HG03025 (cell line): ENCODE results near the gene SLC38A6.

ENCODE experiments used
- ATAC-seq: cut with Tn5 transposase; IDR thresholded peaks from one replicate; pipeline ENCODE4 v1.9.1; 2021; ENCODE audit warnings: mild to moderate bottlenecking, moderate library complexity; ENCODE audit not compliant: unreplicated experiment, low FRiP score

The SLC38A6 gene

DNA sequence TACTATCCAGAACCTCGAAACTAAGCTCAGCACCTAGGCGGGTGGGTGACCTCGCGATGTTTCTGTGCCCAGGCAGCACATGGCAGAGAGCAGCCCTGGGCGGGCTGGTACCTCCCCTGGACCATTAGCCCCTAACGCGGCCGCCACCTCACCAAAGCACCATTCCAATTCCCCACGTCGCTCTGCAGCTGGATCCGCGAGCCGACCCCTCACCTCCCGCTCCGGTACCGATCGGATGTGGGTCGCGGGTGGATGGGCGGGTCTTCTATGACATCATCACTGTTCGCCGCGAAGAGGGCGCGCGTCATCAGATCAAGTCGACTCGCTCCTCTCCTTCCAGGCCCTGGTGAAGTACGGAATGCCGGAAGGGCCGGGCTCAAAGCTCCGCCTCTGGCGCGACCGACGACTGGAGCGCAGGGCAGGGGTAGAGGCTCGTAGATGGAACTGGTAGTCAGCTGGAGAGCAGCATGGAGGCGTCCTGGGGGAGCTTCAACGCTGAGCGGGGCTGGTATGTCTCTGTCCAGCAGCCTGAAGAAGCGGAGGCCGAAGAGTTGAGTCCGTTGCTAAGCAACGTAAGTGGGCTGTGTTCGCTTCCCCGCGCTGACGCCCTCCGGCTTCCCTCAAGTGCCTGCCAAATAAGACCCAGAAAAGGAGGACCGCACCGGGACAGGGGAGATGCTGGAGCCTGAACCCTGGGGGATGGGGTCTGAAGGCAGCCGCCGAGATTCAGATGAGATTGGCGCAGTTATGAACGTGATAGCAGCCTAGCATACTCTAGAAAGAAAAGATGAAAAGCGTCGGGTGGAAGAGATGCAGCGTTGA lies at the start of gene SLC38A6, which contains the start of gene TRMT5:
Gene SLC38A6, plus strand, starts transcription at position 435 of the 822 bp plus-strand sequence. Its CDS starts 33 bp downstream, at position 468.
Gene TRMT5, minus strand, starts transcription at position 269 of the 822 bp plus-strand sequence. Its CDS starts 106 bp downstream, at position 163.
- peak; percentile 94 for ATAC-seq

DNA sequence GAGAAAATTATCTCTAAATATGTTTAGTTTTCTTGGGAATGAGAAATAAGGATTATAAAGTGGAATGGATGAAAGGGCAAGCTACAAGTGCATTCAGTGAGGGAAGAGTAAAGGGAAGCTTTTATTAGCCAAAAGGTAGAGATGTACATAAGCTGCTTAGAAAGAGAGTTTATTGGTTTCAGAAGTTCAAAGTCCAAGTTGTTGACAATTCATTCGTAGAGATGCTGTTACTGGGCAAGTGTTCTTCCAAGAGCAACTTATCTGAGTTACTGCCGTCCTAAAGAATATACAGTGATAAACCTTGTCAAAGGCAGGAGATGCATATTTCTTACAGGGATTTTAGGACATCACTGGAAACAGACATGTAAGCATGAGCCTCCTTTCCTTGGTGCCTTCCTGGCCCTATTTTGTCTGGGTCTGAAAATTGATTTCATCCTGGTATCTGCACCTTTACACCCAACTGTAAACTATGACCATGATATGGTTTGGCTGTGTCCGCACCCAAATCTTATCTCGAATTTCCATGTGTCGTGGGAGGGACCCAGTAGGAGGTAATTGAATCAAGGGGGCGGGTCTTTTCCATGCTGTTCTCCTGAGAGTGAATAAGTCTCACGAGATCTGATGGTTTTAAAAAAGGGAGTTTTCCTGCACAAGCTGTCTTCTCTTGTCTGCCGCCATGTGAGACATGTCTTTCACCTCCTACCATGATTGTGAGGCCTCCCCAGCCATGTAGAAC lies 47.0 kb upstream of the SLC38A6 start:
- ATAC-seq, result no peak

DNA sequence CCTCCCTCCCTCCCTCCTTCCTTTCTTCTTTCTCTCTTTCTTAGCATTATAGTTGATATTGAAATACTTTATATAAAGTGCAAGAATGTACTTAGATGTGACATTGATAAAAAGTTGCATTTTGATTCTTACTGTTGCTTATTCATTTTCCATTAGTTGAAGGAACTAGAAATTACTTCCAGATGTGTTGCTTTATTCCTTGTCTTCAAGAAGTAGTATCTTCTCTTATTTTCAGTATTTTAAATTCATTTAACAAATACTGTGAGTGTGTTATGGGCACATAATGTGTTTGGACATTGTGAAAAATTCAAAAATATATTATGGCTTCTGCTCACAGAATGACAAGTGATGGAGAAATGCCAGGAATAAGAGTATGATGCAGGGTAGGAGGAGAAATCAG lies 45.7 kb upstream of the SLC38A6 start:
- no peak for ATAC-seq

DNA sequence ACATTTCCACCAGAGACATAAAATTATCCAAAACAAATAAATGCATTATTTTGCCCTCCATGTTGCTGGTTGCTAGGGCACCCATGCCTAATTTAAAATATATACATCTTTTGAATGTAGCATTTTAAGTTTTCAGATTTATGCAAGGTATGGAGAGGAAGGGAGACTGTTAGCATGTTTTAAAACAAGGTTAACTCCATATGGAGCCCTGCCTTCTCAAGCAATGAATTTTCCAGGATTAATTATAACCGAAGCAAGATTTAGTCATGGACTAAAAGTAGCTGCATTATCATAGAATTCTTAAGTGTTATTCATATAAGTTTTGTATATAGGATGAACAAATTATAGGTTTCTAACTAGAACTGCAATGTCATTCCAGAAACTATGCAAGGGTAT lies 37.4 kb upstream of the SLC38A6 start:
- ATAC-seq, result no peak

DNA sequence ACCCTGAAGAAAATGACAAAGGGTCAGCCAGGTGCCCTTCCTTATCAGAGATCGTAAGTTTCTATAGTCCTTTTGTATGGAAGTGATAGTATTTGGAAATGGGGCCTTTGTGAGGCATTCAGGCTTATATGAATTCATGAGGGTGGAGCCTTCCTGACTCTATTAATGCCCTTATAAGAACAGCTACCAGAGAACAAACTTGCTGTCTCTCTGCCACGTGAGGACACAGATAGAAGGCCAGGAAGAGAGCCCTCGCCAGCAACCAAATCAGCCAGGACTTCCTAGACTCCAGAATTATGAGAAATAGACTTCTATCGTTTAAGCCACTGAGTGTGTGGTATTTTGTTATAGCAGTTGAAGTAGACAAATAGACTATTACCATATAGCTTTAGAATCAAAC lies 36.8 kb upstream of the SLC38A6 start:
- no peak for ATAC-seq

DNA sequence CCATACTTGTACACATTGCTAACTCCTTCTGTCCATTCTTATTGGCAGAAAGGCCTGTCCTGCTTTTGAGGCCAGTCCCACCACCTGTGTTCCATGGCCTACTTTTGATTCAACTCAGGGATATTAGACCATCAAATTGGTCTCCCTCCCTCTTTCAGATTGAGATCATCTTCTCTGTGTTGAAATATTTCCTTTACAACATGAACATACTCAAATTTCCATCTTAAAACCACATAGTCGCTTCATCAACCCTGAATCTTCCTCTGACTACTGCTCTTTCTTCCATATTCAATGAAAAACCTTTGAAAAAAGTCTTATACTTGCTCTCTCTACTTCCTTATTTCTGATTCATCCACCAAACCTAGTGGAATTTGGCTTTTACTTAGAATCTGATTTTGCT lies 35.1 kb upstream of the SLC38A6 start:
- ATAC-seq, result no peak

DNA sequence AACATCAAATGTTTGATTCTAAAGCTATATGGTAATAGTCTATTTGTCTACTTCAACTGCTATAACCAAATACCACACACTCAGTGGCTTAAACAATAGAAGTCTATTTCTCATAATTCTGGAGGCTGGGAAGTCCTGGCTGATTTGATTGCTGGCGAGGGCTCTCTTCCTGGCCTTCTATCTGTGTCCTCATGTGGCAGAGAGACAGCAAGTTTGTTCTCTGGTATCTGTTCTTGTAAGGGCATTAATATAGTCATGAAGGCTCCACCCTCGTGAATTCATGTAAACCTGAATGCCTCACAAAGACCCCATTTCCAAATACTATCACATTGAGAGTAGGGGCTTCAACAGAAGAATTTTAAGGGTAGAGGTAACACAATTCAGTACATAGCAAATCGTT lies 34.3 kb upstream of the SLC38A6 start:
- no peak for ATAC-seq

DNA sequence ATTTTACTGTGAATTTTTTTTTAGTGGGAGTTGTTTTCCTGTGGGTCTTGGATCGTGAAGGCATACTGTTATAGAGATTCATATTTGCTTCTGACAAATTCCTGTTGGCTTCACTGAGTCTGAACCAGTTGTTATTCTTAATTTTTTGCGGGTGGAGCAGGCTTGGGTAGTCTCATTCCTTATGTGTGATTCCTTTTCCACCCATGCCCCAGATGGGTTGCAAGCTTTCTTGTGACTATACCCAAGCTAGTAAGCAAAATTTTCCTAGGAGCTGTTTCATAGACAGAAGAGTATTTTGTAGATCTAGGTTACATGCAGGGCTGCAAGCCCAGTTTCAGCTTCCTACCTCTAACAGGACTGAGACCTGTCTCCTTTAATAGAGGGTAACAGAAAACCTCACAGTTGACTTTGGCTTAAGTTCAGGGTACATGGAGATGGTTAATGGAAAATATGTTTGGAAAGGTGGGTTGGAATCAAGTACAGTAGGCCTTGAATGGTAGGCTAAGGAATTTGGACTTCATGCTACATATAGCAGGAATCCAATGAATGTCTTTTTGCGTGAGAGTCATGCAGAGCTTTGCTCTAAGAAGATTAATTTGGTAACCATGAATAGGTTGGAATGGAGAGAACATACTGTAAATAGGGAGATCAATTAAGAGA lies 29.1 kb upstream of the SLC38A6 start:
- no peak for ATAC-seq

DNA sequence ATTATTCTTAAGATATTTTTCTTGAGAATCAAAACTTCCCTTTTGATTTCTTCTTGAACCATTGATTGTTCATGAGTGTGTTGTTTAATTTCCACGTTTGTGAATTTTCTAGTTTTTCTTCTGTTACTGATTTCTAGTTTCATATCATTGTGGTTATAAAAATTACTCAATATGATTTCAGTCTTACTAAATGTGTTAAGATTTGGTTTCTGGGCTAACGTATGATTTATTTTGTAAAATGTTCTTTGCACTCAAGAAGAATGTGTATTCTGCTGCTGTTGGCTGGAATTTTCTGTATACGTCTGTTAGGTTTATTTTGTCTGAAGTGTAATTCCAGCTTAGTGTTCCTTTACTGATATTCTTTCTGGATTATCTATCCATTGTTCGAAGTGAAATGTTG lies 24.8 kb upstream of the SLC38A6 start:
- no peak for ATAC-seq

DNA sequence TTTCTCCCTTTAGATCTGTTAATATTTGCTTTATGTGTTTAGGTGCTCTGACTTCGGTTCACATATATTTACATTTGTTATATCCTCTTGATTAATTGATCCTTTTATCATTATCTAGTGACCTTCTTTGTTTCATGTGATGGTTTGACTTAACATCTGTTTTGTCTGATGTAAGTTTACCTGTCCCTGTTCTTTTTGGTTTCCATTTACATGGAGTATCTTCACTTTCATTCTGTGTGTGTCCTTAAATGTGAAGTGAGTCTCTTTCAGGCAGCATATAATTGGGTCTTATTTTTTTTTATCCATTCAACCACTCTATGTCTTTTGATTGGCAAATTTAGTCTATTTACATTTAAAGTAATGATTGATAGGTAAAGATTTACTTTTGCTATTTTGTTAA lies 24.4 kb upstream of the SLC38A6 start:
- no peak for ATAC-seq

DNA sequence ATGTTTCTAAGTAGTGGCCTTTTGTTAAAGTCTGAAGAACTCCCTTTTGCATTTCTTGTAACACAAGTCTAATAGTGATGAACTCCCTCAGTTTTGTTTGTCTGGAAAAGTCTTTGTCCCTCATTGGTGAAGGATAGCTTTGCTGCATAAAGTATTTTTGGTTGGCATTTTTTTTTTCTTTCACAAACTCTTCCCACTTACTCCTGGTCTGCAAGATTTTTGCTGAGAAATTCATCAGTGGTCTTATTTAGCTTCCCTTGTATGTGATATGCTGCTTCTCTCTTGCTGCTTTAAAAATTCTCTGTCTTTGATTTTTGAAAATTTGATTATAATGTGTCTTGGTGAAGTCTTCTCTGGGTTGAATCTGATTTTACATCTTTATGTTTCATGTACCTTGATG lies 22.9 kb upstream of the SLC38A6 start:
- no peak for ATAC-seq

DNA sequence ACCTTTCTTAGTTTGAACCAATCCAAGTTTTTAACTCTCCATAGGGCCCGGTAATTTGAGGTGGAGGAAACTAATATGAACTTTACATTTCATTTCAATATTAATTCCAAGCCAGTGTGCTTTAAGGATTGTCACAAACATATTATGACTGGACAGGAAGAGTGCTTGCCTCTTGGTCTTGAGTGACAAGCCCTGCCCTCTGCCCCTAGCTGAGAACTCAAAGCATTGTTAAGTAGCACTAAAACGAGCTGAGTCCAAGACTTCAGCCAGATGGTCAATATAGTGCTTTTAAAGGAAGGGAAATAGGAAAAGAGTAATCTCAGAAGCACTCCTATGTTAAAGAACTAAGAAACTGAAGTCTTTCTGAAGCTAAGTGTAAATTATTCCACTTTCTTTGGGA lies 17.3 kb upstream of the SLC38A6 start:
- no peak for ATAC-seq

DNA sequence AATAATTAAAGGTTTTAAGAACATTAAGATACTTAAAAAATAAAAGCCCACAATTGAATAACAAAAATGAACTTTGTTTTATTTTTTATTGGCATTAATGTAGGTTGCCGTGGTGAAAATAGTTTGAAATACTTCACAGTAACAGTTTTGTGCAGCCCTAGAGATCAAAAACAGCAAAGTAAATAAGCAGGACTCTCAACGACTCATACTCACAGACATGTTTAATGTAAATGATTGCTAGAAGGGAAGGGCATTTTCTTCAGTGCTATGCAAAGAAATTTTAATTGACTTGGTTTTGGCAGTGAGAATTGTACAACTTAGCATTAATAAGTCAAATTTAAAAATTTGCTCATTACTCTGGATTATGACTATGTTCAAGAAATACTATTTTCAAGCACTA lies 16.1 kb upstream of the SLC38A6 start:
- no peak for ATAC-seq

DNA sequence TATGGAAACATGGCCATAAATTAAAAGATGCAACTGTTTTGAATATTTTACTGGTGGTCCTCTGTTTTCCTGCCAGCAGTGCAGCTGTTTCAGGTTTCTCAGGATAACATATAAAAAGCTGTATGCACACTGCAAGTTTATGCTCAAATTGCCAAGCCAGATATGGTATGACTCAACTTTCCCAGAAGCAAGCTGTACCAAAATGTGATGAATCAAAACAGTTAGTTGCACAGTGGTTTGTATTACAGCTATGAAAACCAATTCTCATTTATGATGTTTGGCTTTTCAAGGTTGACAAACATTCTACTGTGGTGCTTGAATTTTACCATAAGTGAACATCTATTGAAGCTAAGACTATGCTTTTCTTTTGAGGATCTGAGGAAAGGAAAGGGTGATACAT lies 15.6 kb upstream of the SLC38A6 start:
- ATAC-seq, result no peak

DNA sequence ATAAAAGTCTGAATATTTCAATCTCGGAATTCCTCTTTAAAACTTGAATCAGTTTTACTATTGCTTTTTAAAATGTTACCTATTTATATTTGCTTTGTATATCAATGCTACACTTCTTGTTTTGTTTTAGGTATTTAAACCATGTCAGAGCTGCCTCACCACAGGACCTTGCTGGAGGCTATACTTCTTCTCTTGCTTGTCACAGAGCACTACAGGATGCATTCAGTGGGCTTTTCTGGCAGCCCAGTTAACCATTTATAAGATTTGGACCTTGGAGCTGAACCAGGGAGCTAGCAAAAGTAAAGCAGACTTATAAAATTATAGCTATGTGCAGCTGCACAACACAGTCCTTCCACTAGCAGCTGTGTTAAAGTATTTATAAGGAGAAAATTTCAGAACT lies 12.9 kb upstream of the SLC38A6 start:
- no peak for ATAC-seq

DNA sequence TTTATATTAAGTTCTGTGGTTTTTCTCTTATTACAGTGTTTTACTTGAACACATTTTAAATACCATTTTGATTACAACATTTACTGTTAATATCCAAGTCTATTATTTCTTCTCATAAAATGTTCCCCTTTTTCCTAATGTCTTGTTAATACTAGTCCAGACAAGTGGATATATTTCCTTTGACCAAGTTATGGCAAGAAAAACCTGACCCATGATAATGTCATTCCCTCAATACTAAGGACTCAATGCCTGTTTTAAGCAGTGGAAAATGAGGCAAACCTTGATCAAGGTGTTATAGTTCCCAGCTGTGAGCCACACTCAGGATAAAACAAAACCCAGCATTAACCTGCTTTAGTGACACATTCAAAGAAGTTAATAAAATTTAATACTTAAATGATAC lies 12.4 kb upstream of the SLC38A6 start:
- ATAC-seq, result no peak

DNA sequence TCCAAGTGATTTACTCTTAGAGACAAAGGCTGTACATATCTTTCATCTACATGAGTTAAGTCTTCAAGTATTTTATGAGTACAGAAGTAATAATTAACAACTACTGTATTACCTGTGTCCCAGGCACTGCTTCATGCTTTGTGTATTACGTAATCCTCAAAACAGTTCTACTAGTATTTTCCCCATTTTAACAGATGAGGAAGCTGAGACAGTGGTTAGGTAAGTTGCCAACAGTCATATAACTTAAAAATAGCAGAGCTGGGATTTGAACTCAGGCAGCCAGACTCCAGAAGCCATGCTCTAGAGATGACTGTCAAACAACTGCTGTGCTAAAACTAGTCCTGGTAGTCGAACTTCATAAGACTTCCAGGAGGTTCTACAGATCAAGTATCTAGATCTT lies 10.9 kb upstream of the SLC38A6 start:
- ATAC-seq, result no peak

DNA sequence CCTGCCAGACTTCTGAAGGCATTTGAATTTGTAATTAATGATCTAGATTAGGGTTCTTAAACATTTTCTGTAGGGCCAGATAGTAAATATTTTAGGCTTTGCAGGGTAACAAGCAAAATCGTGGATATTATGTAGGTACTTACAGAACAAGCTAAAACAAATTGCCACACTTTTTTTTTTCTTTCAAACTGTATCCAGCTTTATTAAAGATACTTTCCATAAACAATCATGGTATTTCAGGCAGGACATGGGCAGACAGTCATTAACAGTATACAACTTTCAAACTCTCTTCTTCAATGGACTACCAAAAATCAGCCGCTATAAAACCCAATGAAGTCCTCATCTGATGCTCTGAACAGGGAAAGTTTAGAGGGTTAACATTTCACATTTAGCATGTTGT lies 9.8 kb upstream of the SLC38A6 start:
- no peak for ATAC-seq

DNA sequence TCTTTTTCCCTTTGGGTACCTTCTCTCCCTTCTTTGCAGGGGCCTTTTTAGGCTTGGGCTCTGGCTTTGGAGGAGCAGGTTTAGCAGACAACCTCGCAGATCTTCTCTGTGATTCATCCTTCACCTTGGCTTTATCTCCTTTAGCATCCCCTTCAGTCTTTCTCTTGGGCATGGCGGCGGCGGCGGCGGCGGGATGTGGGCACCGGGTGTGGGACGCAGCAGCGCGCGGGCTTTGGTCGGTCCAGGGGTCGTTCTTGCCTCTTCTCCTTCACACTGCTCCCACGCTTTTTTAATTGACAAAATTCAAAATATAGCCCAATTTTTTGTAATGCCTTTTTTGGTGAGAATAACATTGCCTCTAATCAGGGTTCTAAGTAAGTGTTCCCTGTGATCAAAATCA lies 8.8 kb upstream of the SLC38A6 start:
- no peak for ATAC-seq

DNA sequence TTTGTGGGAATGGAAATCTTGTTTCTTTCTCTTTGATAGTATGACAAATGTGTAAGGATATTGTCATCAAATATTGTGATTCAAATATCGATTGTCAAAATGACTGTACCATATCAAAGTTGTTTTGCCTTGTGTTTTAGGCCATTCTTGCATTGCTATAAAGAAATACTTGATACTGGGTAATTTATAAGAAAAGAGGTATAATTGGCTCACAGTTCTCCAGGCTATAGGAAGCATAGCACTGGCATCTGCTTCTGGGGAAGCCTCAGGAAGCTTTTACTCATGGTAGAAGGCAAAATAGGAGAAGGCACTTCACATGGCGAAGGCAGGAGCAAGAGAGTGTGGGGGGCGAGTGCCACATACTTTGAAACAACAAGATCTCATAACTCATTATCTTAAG lies 8.0 kb upstream of the SLC38A6 start:
- no peak for ATAC-seq

DNA sequence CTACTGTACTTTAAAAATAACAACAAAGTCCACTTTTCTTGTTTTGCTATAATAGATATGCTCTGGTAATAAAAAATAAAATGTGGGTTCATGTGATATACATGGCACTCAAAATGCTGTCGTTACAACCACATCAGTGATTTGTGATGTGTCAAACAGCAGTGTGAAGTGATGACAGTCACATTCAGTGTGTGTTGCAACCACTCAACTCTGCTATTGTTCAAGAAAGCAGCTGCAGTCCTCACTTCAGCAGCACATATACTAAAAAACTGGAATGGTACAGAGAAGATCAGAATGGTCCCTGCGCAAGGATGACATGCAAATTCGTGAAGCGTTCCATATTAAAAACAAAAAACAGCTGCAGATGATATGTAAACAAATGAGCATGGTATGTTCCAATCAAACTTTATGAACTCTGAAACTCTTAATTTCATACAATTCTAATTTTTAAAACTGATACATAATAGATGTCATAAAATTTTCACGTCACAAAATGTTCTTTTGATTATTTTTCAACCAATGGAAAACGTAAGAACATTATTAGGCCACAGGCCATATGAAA lies 6.9 kb upstream of the SLC38A6 start:
- ATAC-seq, result no peak
